Muscle of leg (tissue), 11 donors: Measurements from ENCODE around the gene PIK3CA. TPM values are rescaled to one million over a fixed set of nuclear protein-coding genes. Genes with fewer than 3 reads are reported as not detected.
"Not testable (repeated sequence)": the region's sequence is repeated elsewhere in the genome, so short reads cannot be mapped to it uniquely, and the experiment has no call there.

Experiments
- DNase-seq: peaks from one replicate; pipeline ENCODE4 v3.0.0; 2013
- H3K27ac ChIP-seq: one replicate; pipeline ENCODE4 v1.5.1; 2013; ENCODE audit warnings: mild to moderate bottlenecking, low read length, control low read depth
- H3K27me3 ChIP-seq: one replicate; pipeline ENCODE4 v1.6.1; 2013; ENCODE audit warnings: low read length; ENCODE audit not compliant: control insufficient read depth, insufficient read depth
- H3K36me3 ChIP-seq: one replicate; pipeline ENCODE4 v1.6.1; 2013; ENCODE audit warnings: low read length; ENCODE audit not compliant: control insufficient read depth, insufficient read depth
- H3K4me1 ChIP-seq: one replicate; pipeline ENCODE4 v1.6.1; 2013; ENCODE audit warnings: low read length; ENCODE audit not compliant: control insufficient read depth, insufficient read depth
- H3K4me3 ChIP-seq: one replicate; pipeline ENCODE4 v1.5.1; 2013; ENCODE audit warnings: low read length, control low read depth
- H3K9me3 ChIP-seq: replicated peaks from 2 replicates; pipeline ENCODE4 v1.6.1; 2013; ENCODE audit warnings: low read depth, low read length; ENCODE audit not compliant: control insufficient read depth
- WGBS: methylation state at CpG from one replicate; pipeline ENCODE4 v1.1.5; 2013; ENCODE audit warnings: missing lambda C conversion rate; ENCODE audit not compliant: insufficient coverage; 5-methylcytosine and 5-hydroxymethylcytosine counted together
- polyA plus RNA-seq, 8 donors: library from polyadenylated mRNA; unstranded; fragments of 120-200 nt; gene quantifications; one replicate each; pipeline versions ENCODE4 v1.2.1 to v1.2.3, GENCODE V29; 2013; ENCODE audit warnings: inconsistent platforms in 1 of 8, low replicate concordance in 1 of 8; ENCODE audit not compliant: insufficient read length in 8 of 8, insufficient read depth in 1 of 8
- total RNA-seq: library from RNA; stranded (reverse); fragments of 120-200 nt; gene quantifications from one replicate; pipeline ENCODE4 v1.2.4, GENCODE V29; 2013

PIK3CA gene
- total and polyA plus RNA-seq, 9 donors: 12.6 to 27.5 (median 22.4) TPM

DNA sequence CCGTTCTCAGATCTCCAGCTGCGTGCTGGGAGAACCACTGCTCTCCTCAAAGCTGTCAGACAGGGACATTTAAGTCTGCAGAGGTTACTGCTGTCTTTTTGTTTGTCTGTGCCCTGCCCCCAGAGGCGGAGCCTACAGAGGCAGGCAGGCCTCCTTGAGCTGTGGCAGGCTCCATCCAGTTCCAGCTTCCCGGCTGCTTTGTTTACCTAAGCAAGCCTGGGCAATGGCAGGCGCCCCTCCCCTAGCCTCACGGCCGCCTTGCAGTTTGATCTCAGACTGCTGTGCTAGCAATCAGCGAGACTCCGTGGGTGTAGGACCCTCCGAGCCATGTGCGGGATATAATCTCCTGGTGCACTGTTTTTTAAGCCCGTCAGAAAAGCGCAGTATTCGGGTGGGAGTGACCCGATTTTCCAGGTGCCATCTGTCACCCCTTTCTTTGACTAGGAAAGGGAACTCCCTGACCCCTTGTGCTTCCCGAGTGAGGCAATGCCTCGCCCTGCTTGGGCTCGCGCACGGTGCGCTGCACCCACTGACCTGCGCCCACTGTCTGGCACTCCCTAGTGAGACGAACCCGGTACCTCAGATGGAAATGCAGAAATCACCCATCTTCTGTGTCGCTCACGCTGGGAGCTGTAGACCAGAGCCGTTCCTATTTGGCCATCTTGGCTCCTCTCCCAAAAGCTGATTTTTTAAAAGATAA, 15.8 kb upstream of the PIK3CA start:
- 88% methylated on average over 8 of the region's 27 CpGs for WGBS
- H3K36me3 ChIP-seq, H3K27ac ChIP-seq, H3K4me3 ChIP-seq, H3K9me3 ChIP-seq, DNase-seq, H3K27me3 ChIP-seq, H3K4me1 ChIP-seq: not testable (repeated sequence)

DNA sequence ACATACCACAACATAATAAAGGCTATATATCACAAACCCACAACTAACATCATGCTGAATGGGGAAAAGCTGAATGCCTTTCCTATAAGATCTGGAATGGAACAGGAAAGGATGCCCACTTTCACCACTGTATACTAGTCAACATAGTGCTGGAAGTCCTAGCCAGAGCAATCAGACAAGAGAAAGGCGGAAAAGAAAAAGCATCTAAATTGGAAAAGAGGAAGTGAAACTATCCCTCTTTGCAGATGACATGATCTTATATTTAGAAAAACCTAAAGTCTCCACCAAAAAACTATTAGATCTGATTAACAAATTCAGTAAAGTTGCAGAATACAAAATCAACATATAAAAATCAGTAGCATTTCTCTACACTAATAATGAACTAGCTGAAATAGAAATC, 14.6 kb upstream of the PIK3CA start:
- H3K4me3 ChIP-seq: no peak overlapping the region
- WGBS: no CpG with 5 or more reads among the region's 1 CpG

DNA sequence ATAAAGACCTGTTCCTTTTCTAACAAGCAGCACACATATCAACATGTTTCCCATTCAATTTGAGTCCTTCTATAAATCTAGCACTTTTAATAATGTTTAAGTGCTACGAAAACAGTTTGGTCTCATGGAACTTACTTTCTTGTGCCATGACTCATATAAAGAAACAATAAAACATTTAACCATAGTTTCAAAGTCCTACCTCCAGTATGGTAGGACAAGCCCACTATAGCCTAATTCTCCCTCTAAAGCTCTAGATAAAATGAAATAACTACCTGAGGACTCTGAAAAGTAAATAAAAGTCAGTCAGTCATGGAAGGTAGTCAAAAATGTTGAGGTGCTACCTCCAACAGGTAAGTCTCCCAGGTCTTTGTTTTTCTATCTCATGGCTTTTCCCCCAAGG, 12.0 kb upstream of the PIK3CA start:
- Histone ChIP-seq H3K27me3 (no peaks in the 10 kb centered on the region), H3K9me3 (peaks cover 3% of the 10 kb centered on the region), H3K27ac (no peak overlapping the region), H3K4me3 (no peak overlapping the region), H3K36me3 (no peaks in the 10 kb centered on the region), H3K4me1 (no peaks in the 10 kb centered on the region)
- 100% methylated on average over 1 of the region's 1 CpG for WGBS
- DNase-seq: no peak

More for the DNA sequence above, 14.6 kb upstream of the PIK3CA start:
- Histone ChIP-seq H3K27me3 (no peaks in the 10 kb centered on the region), H3K27ac (no peak overlapping the region), H3K4me1 (no peaks in the 10 kb centered on the region), H3K36me3 (no peaks in the 10 kb centered on the region), H3K9me3 (no peaks in the 10 kb centered on the region)
- no peak for DNase-seq

DNA sequence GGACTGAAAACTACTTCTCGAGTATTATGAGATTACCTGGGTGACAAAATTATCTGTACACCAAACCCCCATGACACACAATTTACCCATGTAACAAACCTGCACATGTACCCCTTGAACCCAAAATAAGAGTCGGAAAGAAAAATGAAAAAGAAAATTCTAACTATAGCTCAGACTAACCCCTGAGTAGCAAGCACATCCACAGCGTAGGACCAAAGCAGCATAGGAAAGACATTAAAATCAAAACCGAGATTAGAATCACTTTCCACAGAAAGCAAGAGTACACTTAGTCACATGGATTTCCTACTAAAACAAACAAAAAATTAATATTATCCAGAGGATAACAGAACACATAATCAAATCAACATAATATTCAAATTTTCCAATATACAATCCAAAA, 6.3 kb upstream of the PIK3CA start:
- H3K27me3 ChIP-seq: no peaks in the 10 kb centered on the region
- no peak overlapping the region for H3K27ac ChIP-seq
- no peak overlapping the region for H3K4me3 ChIP-seq
- H3K4me1 ChIP-seq: no peaks in the 10 kb centered on the region
- H3K36me3 ChIP-seq: no peaks in the 10 kb centered on the region
- 100% methylated on average over 2 of the region's 4 CpGs for WGBS
- no peak for DNase-seq
- H3K9me3 ChIP-seq: peaks cover 3% of the 10 kb centered on the region

DNA sequence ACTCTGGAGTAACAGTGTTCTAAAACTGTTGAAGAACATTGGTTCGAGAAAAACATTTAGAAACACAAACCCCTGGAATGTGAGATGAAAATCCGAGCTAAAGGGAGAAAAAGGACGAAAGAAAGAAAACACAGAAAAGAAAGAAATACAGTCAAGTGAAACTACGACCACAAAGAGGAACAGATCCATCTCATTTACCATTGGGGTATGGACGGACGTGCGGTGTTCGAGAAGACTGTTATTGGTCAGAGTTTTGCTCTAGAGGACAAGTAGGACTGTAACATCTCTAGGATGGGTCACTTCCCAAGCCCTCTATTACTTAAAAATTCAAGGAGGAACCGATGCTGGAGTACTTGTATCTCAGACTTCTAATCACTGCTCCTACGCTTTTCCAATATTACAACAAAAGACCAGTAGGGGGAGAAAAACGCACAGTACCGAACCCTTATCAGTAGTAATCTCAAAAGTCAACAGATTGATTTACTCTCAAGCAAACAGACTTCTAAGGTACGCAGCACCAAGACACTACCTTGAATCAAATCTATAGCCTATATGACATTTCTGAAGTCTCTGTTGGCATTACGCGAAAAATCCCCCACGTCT, 1.1 kb upstream of the PIK3CA start:
- H3K27ac ChIP-seq: peak overlapping the region; percentile 98
- H3K4me1 ChIP-seq: peaks cover 2% of the 10 kb centered on the region
- WGBS: 0% methylated on average over 4 of the region's 16 CpGs
- H3K36me3 ChIP-seq: no peaks in the 10 kb centered on the region
- no peaks in the 10 kb centered on the region for H3K9me3 ChIP-seq
- DNase-seq: peak; percentile 89
- H3K27me3 ChIP-seq: no peaks in the 10 kb centered on the region
- H3K4me3 ChIP-seq: peak overlapping the region; percentile 77

DNA sequence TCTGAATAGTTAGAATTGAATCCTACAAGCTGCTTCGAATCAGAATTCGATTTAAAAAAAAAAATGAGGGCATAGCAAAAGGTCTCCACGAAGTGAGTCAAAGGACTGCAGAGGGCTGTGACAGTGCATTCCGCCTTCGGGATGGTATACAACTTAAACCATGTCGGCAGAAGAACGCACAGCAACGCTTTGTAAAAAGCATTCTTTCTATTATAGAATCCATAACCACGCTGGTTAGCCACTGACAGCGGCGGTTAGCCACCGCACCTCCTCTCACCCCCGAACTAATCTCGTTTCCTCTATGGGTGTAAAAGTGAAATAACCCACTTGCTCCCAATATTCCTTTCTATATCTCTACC, 664 bp upstream of the PIK3CA start:
- Histone ChIP-seq H3K27me3 (no peaks in the 10 kb centered on the region), H3K4me1 (peaks cover 2% of the 10 kb centered on the region), H3K36me3 (no peaks in the 10 kb centered on the region), H3K27ac (peak overlapping the region; percentile 98), H3K4me3 (peak overlapping the region; percentile 77), H3K9me3 (no peaks in the 10 kb centered on the region)
- DNase-seq: no peak
- WGBS: 3% methylated on average over 4 of the region's 14 CpGs

DNA sequence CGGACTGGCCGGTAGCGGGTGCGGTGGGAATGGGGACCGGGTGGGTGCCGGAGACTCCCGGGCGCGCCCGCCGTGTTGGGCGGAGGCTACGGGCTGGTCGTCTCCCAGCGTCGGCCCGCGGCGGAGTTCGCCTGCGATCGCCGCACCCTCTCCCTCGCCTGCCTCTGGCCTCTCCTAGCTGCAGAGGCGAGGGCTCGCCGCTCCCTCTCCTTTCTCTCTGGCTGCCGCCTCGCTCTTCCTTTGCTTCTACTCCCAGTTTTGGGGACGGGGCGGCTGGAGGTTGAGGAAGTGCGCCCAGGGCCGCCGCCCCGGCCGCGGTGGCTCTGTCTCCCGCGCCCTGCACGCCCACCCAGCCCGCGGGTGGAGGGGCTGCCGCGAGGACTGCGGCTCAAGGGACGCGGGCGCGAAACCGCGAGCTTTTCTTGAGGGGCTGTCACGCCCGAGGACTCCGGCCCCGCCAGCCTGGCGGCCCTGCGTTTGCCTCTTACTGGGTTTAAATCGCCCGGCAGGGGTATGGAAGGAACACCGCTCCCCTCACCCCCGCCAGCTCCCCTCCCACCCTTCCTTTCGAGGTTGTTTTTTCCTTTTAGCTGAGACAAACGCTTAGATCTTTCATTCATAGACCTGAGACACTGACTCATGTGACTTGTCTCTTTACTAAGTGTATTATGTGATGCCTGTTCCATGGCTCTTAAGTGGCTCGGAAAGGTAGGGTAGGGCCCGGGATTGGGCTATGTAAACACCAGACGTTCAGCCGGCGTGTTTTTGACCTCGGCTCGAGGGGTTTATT, 654 bp downstream of the PIK3CA start:
- Histone ChIP-seq H3K4me3 (peak overlapping the region; percentile 77), H3K9me3 (no peaks in the 10 kb centered on the region), H3K27ac (peak overlapping the region; percentile 95), H3K27me3 (no peaks in the 10 kb centered on the region), H3K36me3 (no peaks in the 10 kb centered on the region), H3K4me1 (peaks cover 2% of the 10 kb centered on the region)
- peak; percentile 64 for DNase-seq
- under 1% methylated on average over 60 of the region's 70 CpGs for WGBS

DNA sequence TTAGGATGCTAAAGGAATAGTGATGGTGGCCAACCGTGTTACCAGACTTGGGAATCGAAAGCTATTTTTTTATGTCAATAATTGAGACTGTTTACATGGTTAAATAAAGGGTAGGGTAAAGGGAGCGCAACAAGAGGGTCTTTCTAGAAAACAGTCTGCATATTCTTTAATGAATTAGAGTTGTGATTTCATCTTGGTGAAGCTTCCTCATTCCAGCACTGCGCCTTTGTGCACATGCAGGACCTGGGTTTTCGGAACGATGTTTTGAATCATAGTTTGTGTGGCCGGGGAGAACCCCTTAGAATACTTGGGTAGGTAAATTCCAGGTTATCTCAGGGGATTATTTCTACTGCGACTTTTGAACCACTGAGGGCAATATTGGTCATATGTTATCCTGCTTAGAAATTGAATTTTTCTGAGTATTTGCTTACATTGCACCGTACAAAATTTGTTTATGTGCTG, 1.3 kb downstream of the PIK3CA start:
- peak overlapping the region; percentile 77 for H3K4me3 ChIP-seq
- H3K4me1 ChIP-seq: peaks cover 2% of the 10 kb centered on the region
- WGBS: 1% methylated on average over 7 of the region's 9 CpGs
- peak overlapping the region; percentile 95 for H3K27ac ChIP-seq
- H3K9me3 ChIP-seq: no peaks in the 10 kb centered on the region
- H3K36me3 ChIP-seq: no peaks in the 10 kb centered on the region
- H3K27me3 ChIP-seq: no peaks in the 10 kb centered on the region
- peak; percentile 60 for DNase-seq

DNA sequence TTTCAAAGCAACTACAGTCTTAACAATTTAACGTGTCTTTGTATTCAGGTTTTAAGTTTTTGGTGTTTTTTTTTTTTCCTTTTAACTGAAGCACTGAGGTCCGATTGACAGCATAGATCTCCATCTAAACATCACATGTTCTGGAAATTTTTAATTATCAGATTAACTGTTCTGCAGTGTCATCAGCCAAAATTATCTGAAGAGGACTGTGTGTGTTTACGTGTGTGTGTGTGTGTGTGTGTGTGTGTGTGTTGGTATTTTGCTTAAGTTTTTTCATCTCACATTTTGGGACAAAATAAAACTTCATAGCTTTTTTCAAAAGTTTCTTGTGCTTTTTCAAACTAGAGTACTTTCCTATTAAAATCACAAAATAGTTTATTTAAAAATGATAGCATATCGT, 1.8 kb downstream of the PIK3CA start:
- peak overlapping the region; percentile 95 for H3K27ac ChIP-seq
- peak overlapping the region; percentile 77 for H3K4me3 ChIP-seq
- no peaks in the 10 kb centered on the region for H3K9me3 ChIP-seq
- DNase-seq: peak; percentile 7
- no peaks in the 10 kb centered on the region for H3K36me3 ChIP-seq
- H3K27me3 ChIP-seq: no peaks in the 10 kb centered on the region
- H3K4me1 ChIP-seq: peaks cover 2% of the 10 kb centered on the region
- no CpG with 5 or more reads among the region's 4 CpGs for WGBS

DNA sequence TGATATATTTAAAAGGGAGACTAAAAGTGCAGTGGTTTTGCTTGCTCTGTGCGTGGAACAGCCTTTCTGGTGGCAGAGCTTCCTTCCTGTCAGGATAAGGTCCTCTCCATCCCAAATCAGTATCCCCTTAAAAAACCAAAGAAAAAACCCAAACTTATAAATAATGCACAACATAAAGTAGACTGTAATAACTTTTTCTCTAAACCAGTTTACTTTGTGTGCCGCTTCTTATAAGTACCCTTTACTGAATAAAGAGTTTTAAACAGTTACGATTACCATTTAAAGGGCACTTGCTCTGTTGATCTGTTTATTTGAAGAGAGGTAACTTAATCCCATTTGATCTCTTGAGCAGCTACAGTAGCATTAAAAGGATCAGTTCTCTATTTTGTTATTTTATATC, 2.5 kb downstream of the PIK3CA start:
- H3K4me1 ChIP-seq: peaks cover 2% of the 10 kb centered on the region
- no peak overlapping the region for H3K4me3 ChIP-seq
- WGBS: no CpG with 5 or more reads among the region's 3 CpGs
- no peaks in the 10 kb centered on the region for H3K9me3 ChIP-seq
- H3K27ac ChIP-seq: no peak overlapping the region
- no peaks in the 10 kb centered on the region for H3K27me3 ChIP-seq
- no peaks in the 10 kb centered on the region for H3K36me3 ChIP-seq
- no peak for DNase-seq
